Liver (tissue), 9 donors: Measurements from ENCODE around the gene MFAP2. TPM values are rescaled to one million over a fixed set of nuclear protein-coding genes. Genes with fewer than 3 reads are reported as not detected.
A peak's percentile ranks its signal among the peaks of the same experiment; 100 is the strongest.

Experiments used
- DNase-seq: peaks from one replicate; pipeline ENCODE4 v3.0.0-alpha.2; 2017; ENCODE audit warnings: low spot score
- H3K27ac ChIP-seq, 2 donors: one replicate each; pipeline ENCODE4 v1.7.0; 2013; ENCODE audit warnings: inconsistent platforms in 2 of 2, low read length in 2 of 2, control low read depth in 1 of 2, low read depth in 1 of 2, mild to moderate bottlenecking in 1 of 2
- H3K27me3 ChIP-seq, 4 donors: one replicate each; pipeline versions ENCODE4 v1.6.1 to v1.7.0; 2013; ENCODE audit warnings: low read length in 3 of 4, inconsistent platforms in 1 of 4, mild to moderate bottlenecking in 1 of 4, moderate library complexity in 1 of 4; ENCODE audit not compliant: control insufficient read depth in 4 of 4, insufficient read depth in 4 of 4
- H3K36me3 ChIP-seq, 4 donors: one replicate each; pipeline versions ENCODE4 v1.6.1 to v1.7.0; 2013; ENCODE audit warnings: low read length in 3 of 4, mild to moderate bottlenecking in 3 of 4, low read depth in 1 of 4, moderate library complexity in 1 of 4; ENCODE audit not compliant: control insufficient read depth in 4 of 4, insufficient read depth in 3 of 4
- H3K4me1 ChIP-seq, 4 donors: one replicate each; pipeline versions ENCODE4 v1.6.1 to v1.7.0; 2013; ENCODE audit warnings: low read length in 3 of 4, mild to moderate bottlenecking in 3 of 4, moderate library complexity in 1 of 4; ENCODE audit not compliant: control insufficient read depth in 4 of 4, insufficient read depth in 4 of 4
- H3K4me3 ChIP-seq, 3 donors: one replicate each; pipeline versions ENCODE4 v1.6.1 to v1.7.0; 2013; ENCODE audit warnings: low read length in 3 of 3, control low read depth in 1 of 3, low read depth in 1 of 3, mild to moderate bottlenecking in 1 of 3
- H3K9ac ChIP-seq, 2 donors: one replicate each; pipeline ENCODE4 v1.7.0; 2013; ENCODE audit warnings: low read length in 2 of 2, mild to moderate bottlenecking in 2 of 2, moderate library complexity in 2 of 2, control low read depth in 1 of 2, low read depth in 1 of 2
- H3K9me3 ChIP-seq, 4 donors: one replicate each; pipeline versions ENCODE4 v1.6.1 to v1.7.0; 2013; ENCODE audit warnings: low read length in 3 of 4; ENCODE audit not compliant: control insufficient read depth in 4 of 4
- ATF3 ChIP-seq: IDR thresholded peaks from 2 replicates; pipeline ENCODE4 v1.6.1; 2016; ENCODE audit warnings: antibody characterized with exemption
- CTCF ChIP-seq: fragments of 150-350 bp; IDR thresholded peaks from 2 replicates; pipeline ENCODE4 v1.5.1; 2017; ENCODE audit warnings: improper control_type of control experiment, low read depth, low read length; ENCODE audit not compliant: missing input control
- EGR1 ChIP-seq, 2 donors: IDR thresholded peaks; 2 replicates each; pipeline ENCODE4 v1.6.1; 2016 to 2018; ENCODE audit warnings: antibody characterized with exemption in 2 of 2, low read depth in 2 of 2
- FOXA1 ChIP-seq: IDR thresholded peaks from 2 replicates; pipeline ENCODE4 v1.6.1; 2016; ENCODE audit warnings: antibody characterized with exemption
- FOXA2 ChIP-seq: IDR thresholded peaks from 2 replicates; pipeline ENCODE4 v1.6.1; 2016; ENCODE audit warnings: antibody characterized with exemption
- GABPA ChIP-seq, 2 donors: IDR thresholded peaks in 1 of 2; conservative IDR thresholded peaks in 1 of 2; 2 replicates each; pipeline ENCODE4 v1.6.1; 2016; ENCODE audit warnings: antibody characterized with exemption in 2 of 2, mild to moderate bottlenecking in 1 of 2, moderate library complexity in 1 of 2
- HNF4A ChIP-seq, 2 donors: conservative IDR thresholded peaks; 2 replicates each; pipeline ENCODE4 v1.6.1; 2016; ENCODE audit warnings: antibody characterized with exemption in 2 of 2, mild to moderate bottlenecking in 2 of 2
- HNF4G ChIP-seq: IDR thresholded peaks from 2 replicates; pipeline ENCODE4 v1.6.1; 2016; ENCODE audit warnings: antibody characterized with exemption
- JUND ChIP-seq, 2 donors: IDR thresholded peaks; 2 replicates each; pipeline ENCODE4 v1.6.1; 2016; ENCODE audit warnings: antibody characterized with exemption in 2 of 2
- MAX ChIP-seq: IDR thresholded peaks from 2 replicates; pipeline ENCODE4 v1.6.1; 2016; ENCODE audit warnings: antibody characterized with exemption
- NR2F2 ChIP-seq: IDR thresholded peaks from 2 replicates; pipeline ENCODE4 v1.6.1; 2016; ENCODE audit warnings: antibody characterized with exemption
- RAD21 ChIP-seq, 2 donors: IDR thresholded peaks; 2 replicates each; pipeline ENCODE4 v1.6.1; 2016; ENCODE audit warnings: antibody characterized with exemption in 2 of 2, mild to moderate bottlenecking in 2 of 2
- REST ChIP-seq: IDR thresholded peaks from 2 replicates; pipeline ENCODE4 v1.6.1; 2016; ENCODE audit warnings: antibody characterized with exemption, mild to moderate bottlenecking
- RXRA ChIP-seq, 2 donors: IDR thresholded peaks; 2 replicates each; pipeline ENCODE4 v1.6.1; 2017 to 2018; ENCODE audit warnings: antibody characterized with exemption in 2 of 2, mild to moderate bottlenecking in 1 of 2
- SP1 ChIP-seq: IDR thresholded peaks from 2 replicates; pipeline ENCODE4 v1.6.1; 2018; ENCODE audit warnings: antibody characterized with exemption, mild to moderate bottlenecking
- TAF1 ChIP-seq: conservative IDR thresholded peaks from 2 replicates; pipeline ENCODE4 v1.6.1; 2016; ENCODE audit warnings: antibody characterized with exemption, mild to moderate bottlenecking
- ZBTB33 ChIP-seq: IDR thresholded peaks from 2 replicates; pipeline ENCODE4 v1.6.1; 2016; ENCODE audit warnings: antibody characterized with exemption
- WGBS: extraction: QIAGEN DNeasy Blood & Tissue Kit; methylation state at CpG from one replicate; pipeline ENCODE4 v1.1.7; 2013; 5-methylcytosine and 5-hydroxymethylcytosine counted together
- polyA plus RNA-seq, 2 donors: library from polyadenylated mRNA; stranded (reverse) in 1 of 2; unstranded in 1 of 2; fragments of 200-250 nt in 1 of 2; fragments of >200 nt in 1 of 2; fragmentation: Nextera tagmentation in 1 of 2; extraction: Ambion mirVana in 1 of 2; gene quantifications; one replicate each; pipeline versions ENCODE4 v1.2.1 to v1.2.3, GENCODE V29; 2013 to 2015
- total RNA-seq, 2 donors: library from RNA; depleted of rRNA; stranded (reverse); fragments of >200 nt; gene quantifications; one replicate each; pipeline ENCODE4 v1.2.3, GENCODE V29; 2014
- donor health status: healthy.
- donor health status: healthy.
- donor health status: healthy.
- donor health status: healthy.
- donor health status: healthy.

Gene MFAP2
- total and polyA plus RNA-seq, 4 donors: 0.25 to 1.4 (median 0.74) TPM

GRCh38 chr1:17011439-17012307, 31.3 kb upstream of the MFAP2 start, which contains the start of gene ATP13A2:
Gene ATP13A2, minus strand, starts transcription at chr1:17011928. Its CDS starts 190 bp downstream, at chr1:17011738.
- Histone ChIP-seq H3K9ac (no peak within 1 kb of the TSS), H3K36me3 (no peaks in the 10 kb centered on the region), H3K4me3 (peak within 1 kb of the TSS; percentile 21 to 92 (median 79)), H3K27ac (no peak within 1 kb of the TSS), H3K27me3 (no peaks in the 10 kb centered on the region), H3K9me3 (no peaks in the 10 kb centered on the region), H3K4me1 (peaks cover 8 to 21% (median 17%) of the 10 kb centered on the region in 4 donors)
- no peak for TF ChIP-seq FOXA2
- no peak for TF ChIP-seq ZBTB33
- TF ChIP-seq NR2F2: no peak
- TF ChIP-seq FOXA1: no peak
- TF ChIP-seq RAD21 (IDR thresholded peaks at IDR 0.05): no peak
- TF ChIP-seq MAX: no peak
- no peak for TF ChIP-seq RXRA (IDR thresholded peaks at IDR 0.05)
- TF ChIP-seq TAF1: no peak
- TF ChIP-seq REST: no peak
- no peak for TF ChIP-seq CTCF
- TF ChIP-seq ATF3: no peak
- no peak for TF ChIP-seq HNF4A (conservative IDR thresholded peaks at IDR 0.05)
- TF ChIP-seq SP1: no peak
- no peak for TF ChIP-seq EGR1 (IDR thresholded peaks at IDR 0.05; ENCODE audit: low read depth in 2 of 2)
- TF ChIP-seq HNF4G: no peak
- no peak for TF ChIP-seq GABPA (IDR thresholded peaks at IDR 0.05 in 1 of 2, conservative IDR thresholded peaks at IDR 0.05 in 1 of 2)
- no peak for TF ChIP-seq JUND (IDR thresholded peaks at IDR 0.05)
- peak; percentile 80 for DNase-seq
- WGBS: 2% methylated on average over 94 of the region's 94 CpGs
